HS-27A (cell line): ENCODE measurements around the gene PSMC3IP.
"Not testable (repeated sequence)": the region's sequence is repeated elsewhere in the genome, so short reads cannot be mapped to it uniquely, and the experiment has no call there.

Source experiments
- DNase-seq: peaks from one replicate; pipeline ENCODE4 v3.0.0-alpha.2; 2012; ENCODE audit warnings: low read depth, missing footprints

PSMC3IP gene

GRCh38 chr17:42577532-42578281 lies at the start of gene PSMC3IP:
TSS of gene PSMC3IP (minus strand) at chr17:42577729. CDS start at chr17:42577686, 43 bp downstream.
- no peak for DNase-seq

- DNase-seq: no peak
Observed at GRCh38 chr17:42623732-42624596, 46.4 kb upstream of the PSMC3IP start.

GRCh38 chr17:42623271-42623670 lies 45.7 kb upstream of the PSMC3IP start:
- DNase-seq: no peak

- not testable (repeated sequence) for DNase-seq
Observed at GRCh38 chr17:42621987-42622386, 44.5 kb upstream of the PSMC3IP start.

- DNase-seq: no peak
Observed at GRCh38 chr17:42618442-42619150, 41.1 kb upstream of the PSMC3IP start.

GRCh38 chr17:42617956-42618431 lies 40.5 kb upstream of the PSMC3IP start:
- DNase-seq: no peak

GRCh38 chr17:42613699-42614295 lies 36.3 kb upstream of the PSMC3IP start:
- DNase-seq: no peak

GRCh38 chr17:42612013-42612412 lies 34.5 kb upstream of the PSMC3IP start:
- DNase-seq: no peak

GRCh38 chr17:42609814-42610801 lies 32.6 kb upstream of the PSMC3IP start:
- not testable (repeated sequence) for DNase-seq

GRCh38 chr17:42609182-42609813 lies 31.8 kb upstream of the PSMC3IP start, which contains the start of the genes RETREG3 and TUBG1:
TSS of gene RETREG3 (minus strand) at chr17:42609374. CDS start at chr17:42609324, 50 bp downstream.
TSS of gene TUBG1 (plus strand) at chr17:42609683. CDS start at chr17:42609738, 55 bp downstream.
- peak; percentile 90 for DNase-seq

GRCh38 chr17:42608305-42609181 lies 31.0 kb upstream of the PSMC3IP start:
- no peak for DNase-seq

GRCh38 chr17:42607769-42608168 lies 30.2 kb upstream of the PSMC3IP start:
- no peak for DNase-seq

- no peak for DNase-seq
Observed at GRCh38 chr17:42603318-42603717, 25.8 kb upstream of the PSMC3IP start.

- DNase-seq: no peak
Observed at GRCh38 chr17:42598905-42599304, 21.4 kb upstream of the PSMC3IP start.

- no peak for DNase-seq
Observed at GRCh38 chr17:42596386-42596785, 18.9 kb upstream of the PSMC3IP start.

GRCh38 chr17:42591411-42591810 lies 13.9 kb upstream of the PSMC3IP start:
- no peak for DNase-seq

GRCh38 chr17:42590886-42591285 lies 13.4 kb upstream of the PSMC3IP start:
- no peak for DNase-seq

- no peak for DNase-seq
Observed at GRCh38 chr17:42586514-42587230, 9.1 kb upstream of the PSMC3IP start.
